SK-N-MC (cell line): ENCODE measurements around the gene IQCN.

Experiments
- EZH2 ChIP-seq: fragments of 200-600 bp; sonication (generic); IDR thresholded peaks from one replicate; pipeline ENCODE4 v1.6.1; 2017; ENCODE audit warnings: antibody characterized with exemption
- FOXP2 ChIP-seq: optimal IDR thresholded peaks from 2 replicates; pipeline ENCODE3; 2011; ENCODE audit warnings: mild to moderate bottlenecking, moderate library complexity; ENCODE audit not compliant: insufficient read depth; ENCODE audit errors: extremely low read length, control extremely low read depth
- POLR2AphosphoS5 ChIP-seq: IDR thresholded peaks from 2 replicates; pipeline ENCODE4 v1.6.1; 2012; ENCODE audit warnings: mild to moderate bottlenecking, low read depth, low read length, borderline replicate concordance

GRCh38 chr19:18283338-18283737, 9.1 kb upstream of the IQCN start:
- TF ChIP-seq EZH2 (no peak), POLR2AphosphoS5 (no peak), FOXP2 (no peak)
